Right kidney (tissue), 1 donor: Measurements from ENCODE around the gene NHEJ1.

Experiments used
- DNase-seq: peaks from one replicate; pipeline ENCODE4 v3.0.0-alpha.2; 2016

NHEJ1 gene

GRCh38 chr2:219057709-219058540 lies 102.7 kb downstream of the NHEJ1 start:
- DNase-seq: peak; percentile 67

GRCh38 chr2:219056896-219057708 lies 103.5 kb downstream of the NHEJ1 start:
- peak; percentile 19 for DNase-seq

- no peak for DNase-seq
Measured at GRCh38 chr2:219056176-219056895, 104.3 kb downstream of the NHEJ1 start.

GRCh38 chr2:219054956-219055903 lies 105.4 kb downstream of the NHEJ1 start:
- no peak for DNase-seq

GRCh38 chr2:219049282-219049681 lies 111.3 kb downstream of the NHEJ1 start:
- no peak for DNase-seq

- DNase-seq: peak; percentile 31
Measured at GRCh38 chr2:219045937-219046550, 114.6 kb downstream of the NHEJ1 start.

GRCh38 chr2:219042750-219043149 lies 117.9 kb downstream of the NHEJ1 start:
- DNase-seq: no peak

- no peak for DNase-seq
Measured at GRCh38 chr2:219042157-219042556, 118.5 kb downstream of the NHEJ1 start.

GRCh38 chr2:219041252-219041651 lies 119.4 kb downstream of the NHEJ1 start, which contains the start of gene CFAP65:
Gene CFAP65 (minus strand): TSS chr2:219041516. CDS start chr2:219039048, 2,468 bp downstream.
- no peak for DNase-seq

- DNase-seq: no peak
Measured at GRCh38 chr2:219038600-219038999, 122.0 kb downstream of the NHEJ1 start.

- DNase-seq: no peak
Measured at GRCh38 chr2:219037783-219038499, 122.7 kb downstream of the NHEJ1 start.

- no peak for DNase-seq
Measured at GRCh38 chr2:219035942-219036341, 124.7 kb downstream of the NHEJ1 start.

- no peak for DNase-seq
Measured at GRCh38 chr2:219034823-219035222, 125.8 kb downstream of the NHEJ1 start.

GRCh38 chr2:219032051-219032745 lies 128.4 kb downstream of the NHEJ1 start:
- DNase-seq: no peak

- DNase-seq: no peak
Measured at GRCh38 chr2:219031005-219031738, 129.4 kb downstream of the NHEJ1 start.

GRCh38 chr2:219030177-219030940 lies 130.3 kb downstream of the NHEJ1 start:
- DNase-seq: no peak

GRCh38 chr2:219029829-219030165 lies 130.8 kb downstream of the NHEJ1 start:
- DNase-seq: peak; percentile 59
